HK-2 (cell line): Measurements from ENCODE around the gene GPR89B.
"Not testable (repeated sequence)": the region's sequence is repeated elsewhere in the genome, so short reads cannot be mapped to it uniquely, and the experiment has no call there.

ENCODE experiments used
- DNase-seq: peaks from one replicate; pipeline ENCODE4 v3.0.0-alpha.2; 2018; ENCODE audit not compliant: unreplicated experiment

GPR89B gene

DNA sequence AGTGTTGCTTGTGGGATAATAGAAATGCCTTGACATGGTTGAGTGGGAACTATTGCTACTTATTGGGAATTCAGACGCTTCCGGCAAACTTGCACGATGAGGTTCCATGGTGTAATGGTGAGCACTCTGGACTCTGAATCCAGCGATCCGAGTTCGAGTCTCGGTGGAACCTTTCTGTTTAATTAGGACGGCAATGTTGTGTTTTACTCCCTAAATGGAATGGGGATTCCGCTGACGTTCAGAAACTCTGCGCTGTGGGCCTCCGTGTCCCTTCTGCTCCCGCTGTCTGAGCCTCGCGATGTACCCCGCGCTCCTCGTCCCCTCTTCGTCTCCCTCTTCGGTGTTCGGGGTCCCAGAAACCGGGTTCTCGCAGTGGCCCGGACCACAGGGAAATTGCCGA, 104.5 kb downstream of the GPR89B start:
- DNase-seq = not testable (repeated sequence)

DNA sequence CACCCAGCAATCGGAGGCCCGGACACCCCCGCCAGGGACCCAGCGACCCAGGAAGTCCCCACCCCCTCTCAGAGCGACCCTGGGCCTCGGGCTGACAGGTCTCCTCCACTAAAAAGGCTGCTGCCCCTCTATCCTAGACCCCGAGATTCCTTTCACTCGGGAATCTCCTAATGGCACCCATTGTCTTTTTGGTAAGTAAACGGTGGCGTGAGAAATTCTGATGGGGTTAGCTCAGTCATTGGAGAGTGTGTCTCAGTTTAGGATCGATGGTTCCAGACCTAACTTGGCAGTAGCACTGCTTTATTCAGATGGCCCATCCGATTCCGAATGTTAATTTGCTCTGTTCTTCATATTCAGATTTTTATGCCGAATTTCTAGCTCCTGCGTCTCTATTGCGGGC, 104.9 kb downstream of the GPR89B start:
- DNase-seq = not testable (repeated sequence)

DNA sequence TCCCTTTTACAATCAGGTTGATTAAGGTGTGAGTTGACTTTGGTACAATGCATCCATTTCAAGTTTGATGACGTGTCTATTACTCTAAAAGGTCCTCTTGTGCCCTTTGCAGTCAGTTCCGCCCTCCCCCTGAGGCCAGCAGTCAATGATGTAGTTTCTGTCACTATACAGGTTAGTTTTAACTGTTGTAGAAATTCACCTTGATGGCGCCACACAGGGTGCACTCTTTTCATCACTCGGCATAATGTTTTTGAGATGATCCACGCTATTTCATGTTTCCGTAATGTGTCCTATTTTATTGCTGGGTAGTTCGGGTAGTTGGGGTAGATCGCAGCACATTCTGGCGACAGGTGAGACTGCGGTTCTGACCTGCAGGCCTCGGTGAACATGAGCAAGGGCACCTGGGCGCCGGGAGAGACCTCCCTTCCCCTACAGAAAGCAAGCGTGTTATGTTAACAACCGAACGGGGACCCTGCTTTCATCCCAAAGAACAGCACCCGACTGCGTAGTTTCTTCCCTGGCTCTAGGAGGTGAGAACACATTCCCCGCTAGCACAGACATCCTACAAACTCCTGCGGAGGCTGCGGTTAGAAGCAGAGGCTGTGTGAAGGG, 109.7 kb downstream of the GPR89B start:
- not testable (repeated sequence) for DNase-seq

DNA sequence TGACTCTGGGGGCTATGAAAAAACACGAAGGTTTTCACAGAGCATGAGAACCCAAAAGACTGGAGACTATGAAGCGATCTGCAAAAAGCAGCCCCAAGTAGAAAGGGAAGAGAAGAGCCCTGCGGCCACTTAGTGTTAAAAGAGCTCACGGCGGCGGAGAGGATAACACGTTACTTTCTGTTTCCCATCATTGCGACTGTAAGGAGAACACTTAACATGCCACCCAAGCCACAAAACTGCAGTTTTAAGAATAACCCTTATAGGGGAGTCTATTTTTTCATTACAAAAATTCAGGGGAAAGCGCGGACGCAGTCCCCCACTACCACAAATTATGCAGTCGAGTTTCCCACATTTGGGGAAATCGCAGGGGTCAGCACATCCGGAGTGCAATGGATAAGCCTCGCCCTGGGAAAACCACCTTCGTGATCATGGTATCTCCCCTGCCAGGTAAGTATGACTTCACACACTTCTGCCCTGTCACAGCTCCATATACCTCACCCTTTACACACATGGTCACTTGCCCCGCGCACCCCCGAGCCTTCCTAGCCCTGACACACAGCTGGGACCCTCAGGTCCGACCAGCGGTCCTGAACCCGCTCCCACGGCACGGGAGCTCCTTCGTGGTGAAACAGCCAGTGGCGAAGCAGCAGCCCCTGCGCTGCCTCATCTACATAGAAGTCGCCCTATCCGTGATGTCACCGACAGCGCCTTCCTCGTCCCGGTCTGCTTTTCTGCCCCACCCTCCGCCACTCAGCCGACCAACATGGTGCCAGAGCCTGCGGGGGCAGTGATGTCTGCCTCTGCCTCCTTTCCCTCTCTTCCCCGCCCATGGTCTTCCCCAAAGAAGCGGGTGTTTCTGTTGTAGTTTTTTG, 110.5 kb downstream of the GPR89B start:
- DNase-seq = peak; percentile 79
